ENCODE results near the gene RITA1. TPM values are rescaled to one million over a fixed set of nuclear protein-coding genes. Genes with fewer than 3 reads are reported as not detected.

The RITA1 gene
- total and polyA plus RNA-seq, 2 donors (not counting 1 experiment from before 2014, with no cell fraction given) = 8.1 to 17.9 TPM

GRCh38 chr12:113179023-113179422 lies 6.5 kb upstream of the RITA1 start:
- peaks cover 4 to 72% of the 10 kb centered on the region in 2 experiments for H3K36me3 ChIP-seq (replicated peaks in 1 of 2; ENCODE audit: control extremely low read depth in 1 of 2, control insufficient read depth in 1 of 2, extremely low read depth in 1 of 2, insufficient read depth in 2 of 2, low read length in 1 of 2)
- no peaks in the 10 kb centered on the region for H3K27me3 ChIP-seq (replicated peaks in 1 of 4; ENCODE audit: control extremely low read depth in 1 of 4, control insufficient read depth in 3 of 4, insufficient read depth in 4 of 4, low read length in 3 of 4)
- no peaks in the 10 kb centered on the region for H3K27me3 Mint-ChIP-seq
- no peak overlapping the region for H3K4me3 Mint-ChIP-seq
- H3K27ac ChIP-seq (ENCODE audit: low read length in 2 of 2) = no peak overlapping the region
- H3K4me3 ChIP-seq (ENCODE audit: control extremely low read depth in 1 of 5, extremely low read depth in 1 of 5, insufficient read depth in 1 of 5, low read depth in 2 of 5, low read length in 4 of 5) = no peak overlapping the region
- no peak overlapping the region for H2AFZ ChIP-seq (ENCODE audit: insufficient read depth, low read depth, low read length, poor library complexity, severe bottlenecking)
- peaks cover 44% of the 10 kb centered on the region for H3K79me2 ChIP-seq (ENCODE audit: control insufficient read depth, insufficient read depth, low read length)
- H4K20me1 ChIP-seq (ENCODE audit: control insufficient read depth, insufficient read depth, low read length, poor library complexity, severe bottlenecking) = peaks cover 45% of the 10 kb centered on the region
- H3K27ac Mint-ChIP-seq = no peak overlapping the region
- ChIA-PET POLR2A (no interaction called here), CTCF (interaction anchor here (1.6 kb wide), 1 partner anchor 17 kb away, joined by 6 read pairs; no protein-coding TSS in a partner anchor)
- H3K4me1 ChIP-seq (ENCODE audit: control insufficient read depth in 2 of 2, insufficient read depth in 2 of 2, low read length in 2 of 2) = peaks cover 8 to 18% of the 10 kb centered on the region in 2 donors
- no peak for DNase-seq
- H3K9ac ChIP-seq (ENCODE audit: low read length) = no peak overlapping the region
- no peaks in the 10 kb centered on the region for H3K9me3 Mint-ChIP-seq (ENCODE audit: insufficient read depth)
- TF ChIP-seq, protein P1, sequence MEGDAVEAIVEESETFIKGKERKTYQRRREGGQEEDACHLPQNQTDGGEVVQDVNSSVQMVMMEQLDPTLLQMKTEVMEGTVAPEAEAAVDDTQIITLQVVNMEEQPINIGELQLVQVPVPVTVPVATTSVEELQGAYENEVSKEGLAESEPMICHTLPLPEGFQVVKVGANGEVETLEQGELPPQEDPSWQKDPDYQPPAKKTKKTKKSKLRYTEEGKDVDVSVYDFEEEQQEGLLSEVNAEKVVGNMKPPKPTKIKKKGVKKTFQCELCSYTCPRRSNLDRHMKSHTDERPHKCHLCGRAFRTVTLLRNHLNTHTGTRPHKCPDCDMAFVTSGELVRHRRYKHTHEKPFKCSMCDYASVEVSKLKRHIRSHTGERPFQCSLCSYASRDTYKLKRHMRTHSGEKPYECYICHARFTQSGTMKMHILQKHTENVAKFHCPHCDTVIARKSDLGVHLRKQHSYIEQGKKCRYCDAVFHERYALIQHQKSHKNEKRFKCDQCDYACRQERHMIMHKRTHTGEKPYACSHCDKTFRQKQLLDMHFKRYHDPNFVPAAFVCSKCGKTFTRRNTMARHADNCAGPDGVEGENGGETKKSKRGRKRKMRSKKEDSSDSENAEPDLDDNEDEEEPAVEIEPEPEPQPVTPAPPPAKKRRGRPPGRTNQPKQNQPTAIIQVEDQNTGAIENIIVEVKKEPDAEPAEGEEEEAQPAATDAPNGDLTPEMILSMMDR (IDR thresholded peaks at IDR 0.05) = no peak
- no peak for TF ChIP-seq EZH2 (IDR thresholded peaks at IDR 0.05; ENCODE audit: borderline replicate concordance, insufficient read depth, low read depth, low read length, poor library complexity, severe bottlenecking)
- 97% methylated on average over 14 of the region's 14 CpGs for WGBS (ENCODE audit: insufficient coverage)
- H3K4me2 ChIP-seq (replicated peaks; ENCODE audit: low read depth, low read length, poor library complexity, severe bottlenecking) = no peak overlapping the region
- peaks cover 15% of the 10 kb centered on the region for H3K4me1 Mint-ChIP-seq
- no peak for ATAC-seq (ENCODE audit: low read depth)
- H3K9me3 ChIP-seq (ENCODE audit: control extremely low read depth in 1 of 3, control insufficient read depth in 2 of 3, insufficient read depth in 1 of 3, low read length in 2 of 3) = peaks cover 0 to 10% (median 0%) of the 10 kb centered on the region in 3 donors
- intact Hi-C loops (cut with micrococcal nuclease) = no loop called here

GRCh38 chr12:113180333-113180732 lies 5.2 kb upstream of the RITA1 start:
- peaks cover 11 to 19% of the 10 kb centered on the region in 2 donors for H3K4me1 ChIP-seq (ENCODE audit: control insufficient read depth in 2 of 2, insufficient read depth in 2 of 2, low read length in 2 of 2)
- POLR2A ChIA-PET = interaction anchor here (0.7 kb wide), 1 partner anchor 28 kb away, joined by 4 read pairs; no protein-coding TSS in a partner anchor

More at GRCh38 chr12:113180333-113180732, 5.2 kb upstream of the RITA1 start:
- Histone ChIP-seq H3K27me3 (replicated peaks in 1 of 4; ENCODE audit: control extremely low read depth in 1 of 4, control insufficient read depth in 3 of 4, insufficient read depth in 4 of 4, low read length in 3 of 4) (no peaks in the 10 kb centered on the region), H2AFZ (ENCODE audit: insufficient read depth, low read depth, low read length, poor library complexity, severe bottlenecking) (no peak overlapping the region), H3K9me3 (ENCODE audit: control extremely low read depth in 1 of 3, control insufficient read depth in 2 of 3, insufficient read depth in 1 of 3, low read length in 2 of 3) (peaks cover 0 to 10% (median 0%) of the 10 kb centered on the region in 3 donors), H3K9ac (ENCODE audit: low read length) (no peak overlapping the region), H3K27ac (ENCODE audit: low read length in 2 of 2) (no peak overlapping the region), H4K20me1 (ENCODE audit: control insufficient read depth, insufficient read depth, low read length, poor library complexity, severe bottlenecking) (peaks cover 42% of the 10 kb centered on the region), H3K36me3 (replicated peaks in 1 of 2; ENCODE audit: control extremely low read depth in 1 of 2, control insufficient read depth in 1 of 2, extremely low read depth in 1 of 2, insufficient read depth in 2 of 2, low read length in 1 of 2) (peaks cover 2 to 62% of the 10 kb centered on the region in 2 experiments), H3K4me3 (ENCODE audit: control extremely low read depth in 1 of 5, extremely low read depth in 1 of 5, insufficient read depth in 1 of 5, low read depth in 2 of 5, low read length in 4 of 5) (no peak overlapping the region), H3K4me2 (replicated peaks; ENCODE audit: low read depth, low read length, poor library complexity, severe bottlenecking) (no peak overlapping the region), H3K79me2 (ENCODE audit: control insufficient read depth, insufficient read depth, low read length) (peaks cover 49% of the 10 kb centered on the region)
- H3K27me3 Mint-ChIP-seq = no peaks in the 10 kb centered on the region
- DNase-seq (no peak), ATAC-seq (ENCODE audit: low read depth) (no peak)
- TF ChIP-seq, protein P1 (IDR thresholded peaks at IDR 0.05) = no peak
- no peak for TF ChIP-seq EZH2 (IDR thresholded peaks at IDR 0.05; ENCODE audit: borderline replicate concordance, insufficient read depth, low read depth, low read length, poor library complexity, severe bottlenecking)
- intact Hi-C loops (cut with micrococcal nuclease) = no loop called here
- no peak overlapping the region for H3K4me3 Mint-ChIP-seq
- H3K27ac Mint-ChIP-seq = no peak overlapping the region
- CTCF ChIA-PET = interaction anchor here (0.8 to 1.6 kb wide), 2 partner anchors 16 to 182 kb away, joined by 3 to 6 read pairs; no protein-coding TSS in a partner anchor
- H3K4me1 Mint-ChIP-seq = peaks cover 17% of the 10 kb centered on the region
- no peaks in the 10 kb centered on the region for H3K9me3 Mint-ChIP-seq (ENCODE audit: insufficient read depth)
- 82% methylated on average over 3 of the region's 4 CpGs for WGBS (ENCODE audit: insufficient coverage)
